Neural cell (in vitro differentiated cells): ENCODE data around the gene CRIM1.

Source experiments
- CTCF ChIP-seq: fragments of 450-650 bp; IDR thresholded peaks from 2 replicates; pipeline ENCODE4 v1.5.1; 2014; ENCODE audit warnings: antibody characterized with exemption, mild to moderate bottlenecking, moderate library complexity; ENCODE audit not compliant: poor library complexity, severe bottlenecking
- EZH2 ChIP-seq: fragments of 200-600, 300-800 bp; shearing (Covaris generic), sonication (generic); IDR thresholded peaks from 2 replicates; pipeline ENCODE4 v1.6.1; 2014; ENCODE audit warnings: antibody characterized with exemption, low read length, borderline replicate concordance, mild to moderate bottlenecking; ENCODE audit not compliant: insufficient read depth, poor library complexity, severe bottlenecking
- MXI1 ChIP-seq: fragments of 450-650 bp; conservative IDR thresholded peaks from 2 replicates; pipeline ENCODE4 v1.6.1; 2014; ENCODE audit warnings: antibody characterized with exemption, mild to moderate bottlenecking; ENCODE audit not compliant: poor library complexity, severe bottlenecking
- POLR2AphosphoS5 ChIP-seq: IDR thresholded peaks from 2 replicates; pipeline ENCODE4 v1.6.1; 2012
- RAD21 ChIP-seq: fragments of 450-650 bp; conservative IDR thresholded peaks from 2 replicates; pipeline ENCODE4 v1.6.1; 2014; ENCODE audit warnings: antibody characterized with exemption, mild to moderate bottlenecking, moderate library complexity
- REST ChIP-seq: IDR thresholded peaks from 2 replicates; pipeline ENCODE4 v1.6.1; 2012; ENCODE audit warnings: borderline replicate concordance
- SMC3 ChIP-seq: fragments of 450-650 bp; conservative IDR thresholded peaks from 2 replicates; pipeline ENCODE4 v1.6.1; 2014; ENCODE audit warnings: antibody characterized with exemption, mild to moderate bottlenecking, moderate library complexity; ENCODE audit not compliant: poor library complexity
- TAF1 ChIP-seq: IDR thresholded peaks from 2 replicates; pipeline ENCODE4 v1.6.1; 2012; ENCODE audit warnings: low read depth

- TF ChIP-seq TAF1 = no peak
- no peak for TF ChIP-seq POLR2AphosphoS5
- no peak for TF ChIP-seq MXI1
- TF ChIP-seq CTCF = no peak
- TF ChIP-seq RAD21 = no peak
- no peak for TF ChIP-seq REST
- no peak for TF ChIP-seq EZH2
- no peak for TF ChIP-seq SMC3
These were observed 124.5 kb downstream of the CRIM1 start for GRCh38 chr2:36480028-36480427.
